Prostate gland (tissue), 2 donors: Measurements from ENCODE around the gene CCNF. TPM values are rescaled to one million over a fixed set of nuclear protein-coding genes. Genes with fewer than 3 reads are reported as not detected.

ENCODE experiments used
- DNase-seq: peaks from one replicate; pipeline ENCODE4 v3.0.0-alpha.2; 2019; ENCODE audit warnings: low spot score
- H3K27ac ChIP-seq, 2 donors: fragments of 200-600 bp; sonication (generic); 2 replicates each; pipeline ENCODE4 v1.5.1; 2017 to 2019
- H3K27me3 ChIP-seq: fragments of 200-600 bp; sonication (generic); replicated peaks from 2 replicates; pipeline ENCODE4 v1.5.1; 2019; ENCODE audit not compliant: insufficient read depth
- H3K36me3 ChIP-seq, 2 donors: fragments of 200-600 bp; sonication (generic); 1 replicate in 1 of 2; 2 replicates in 1 of 2; pipeline versions ENCODE4 v1.5.1 to v1.8.1; 2017 to 2019
- H3K4me1 ChIP-seq: fragments of 200-600 bp; sonication (generic); replicated peaks from 2 replicates; pipeline ENCODE4 v1.5.1; 2019
- H3K4me3 ChIP-seq, 2 donors: fragments of 200-600 bp; sonication (generic); 2 replicates each; pipeline ENCODE4 v1.5.1; 2017 to 2019
- H3K9me3 ChIP-seq: fragments of 200-600 bp; sonication (generic); 2 replicates; pipeline ENCODE4 v1.5.1; 2017
- CTCF ChIP-seq, 4 experiments: fragments of 200-600 bp in 2 of 4; fragments of 450-650 bp in 2 of 4; sonication (generic) in 2 of 4; IDR thresholded peaks; 1 replicate in 3 of 4; 2 replicates in 1 of 4; pipeline ENCODE4 v1.5.1; 2016 to 2019; ENCODE audit warnings: antibody characterized with exemption in 4 of 4, mild to moderate bottlenecking in 2 of 4, moderate library complexity in 2 of 4
- POLR2A ChIP-seq: fragments of 450-650 bp; IDR thresholded peaks from one replicate; pipeline ENCODE4 v1.6.1; 2016; ENCODE audit warnings: antibody characterized with exemption, mild to moderate bottlenecking
- POLR2AphosphoS5 ChIP-seq: sonication (generic); formaldehyde crosslinking; IDR thresholded peaks from one replicate; pipeline ENCODE4 v1.6.1; 2017; ENCODE audit warnings: antibody characterized with exemption
- WGBS: methylation state at CpG from one replicate; pipeline ENCODE4 v1.1.5; 2018; 5-methylcytosine and 5-hydroxymethylcytosine counted together
- intact Hi-C: fragments of 100-400 bp; cut with DNase I; formaldehyde crosslinking; loops from one replicate; pipeline ENCODE4 v1.14.2; 2022
- total RNA-seq, 2 donors: library from RNA; depleted of rRNA; stranded (reverse); fragments of >200 nt; gene quantifications; one replicate each; pipeline ENCODE4 v1.1.0, GENCODE V29; 2016

The CCNF gene
- total RNA-seq, 2 donors from 2014 or later = 7.3 to 8.0 TPM

- WGBS = 93% methylated on average over 25 of the region's 25 CpGs
- Histone ChIP-seq H3K27ac (no peak overlapping the region), H3K4me3 (no peak overlapping the region), H3K27me3 (no peaks in the 10 kb centered on the region), H3K36me3 (no peaks in the 10 kb centered on the region), H3K4me1 (no peaks in the 10 kb centered on the region), H3K9me3 (no peaks in the 10 kb centered on the region)
- intact Hi-C loops = loop anchor here (5.0 kb wide), 2 partner anchors 73 to 87 kb away; no protein-coding TSS in a partner anchor
- no peak for TF ChIP-seq CTCF (IDR thresholded peaks at IDR 0.05)
- no peak for DNase-seq
Observed at GRCh38 chr16:2424061-2425007, 4.9 kb upstream of the CCNF start.

- TF ChIP-seq CTCF (IDR thresholded peaks at IDR 0.05) (no peak), POLR2AphosphoS5 (no peak), POLR2A (no peak)
- Histone ChIP-seq H3K27ac (no peak overlapping the region), H3K36me3 (no peaks in the 10 kb centered on the region), H3K4me3 (no peak overlapping the region), H3K27me3 (no peaks in the 10 kb centered on the region), H3K9me3 (no peaks in the 10 kb centered on the region), H3K4me1 (no peaks in the 10 kb centered on the region)
- whole genome bisulfite sequencing = 90% methylated on average over 7 of the region's 9 CpGs
- intact Hi-C loops = loop anchor here (5.0 kb wide), 2 partner anchors 72 to 88 kb away; no protein-coding TSS in a partner anchor
- DNase-seq = no peak
Observed at GRCh38 chr16:2425008-2425518, 4.2 kb upstream of the CCNF start.

GRCh38 chr16:2425825-2426430 lies 3.3 kb upstream of the CCNF start:
- Histone ChIP-seq H3K27me3 (no peaks in the 10 kb centered on the region), H3K27ac (no peak overlapping the region), H3K4me3 (no peak overlapping the region), H3K9me3 (no peaks in the 10 kb centered on the region), H3K4me1 (no peaks in the 10 kb centered on the region), H3K36me3 (no peaks in the 10 kb centered on the region)
- intact Hi-C loops = loop anchor here (5.0 kb wide), 2 partner anchors 71 to 89 kb away; no protein-coding TSS in a partner anchor
- WGBS = 89% methylated on average over 13 of the region's 13 CpGs
- TF ChIP-seq POLR2AphosphoS5 (no peak), POLR2A (no peak), CTCF (IDR thresholded peaks at IDR 0.05) (no peak)
- DNase-seq = no peak

GRCh38 chr16:2426941-2427361 lies 2.3 kb upstream of the CCNF start:
- no peaks in the 10 kb centered on the region for H3K4me1 ChIP-seq
- H3K9me3 ChIP-seq = no peaks in the 10 kb centered on the region
- H3K27me3 ChIP-seq = no peaks in the 10 kb centered on the region
- DNase-seq = no peak
- WGBS = 96% methylated on average over 6 of the region's 6 CpGs
- no peak overlapping the region for H3K4me3 ChIP-seq
- no peaks in the 10 kb centered on the region for H3K36me3 ChIP-seq
- H3K27ac ChIP-seq = no peak overlapping the region
- no peak for TF ChIP-seq POLR2AphosphoS5
- no peak for TF ChIP-seq CTCF (IDR thresholded peaks at IDR 0.05)
- no peak for TF ChIP-seq POLR2A
- intact Hi-C loops = loop anchor here (5.0 kb wide), 2 partner anchors 70 to 90 kb away; no protein-coding TSS in a partner anchor
